AG09319 (cell line): ENCODE measurements around the gene RBPMS2.

Source experiments
- DNase-seq: peaks from one replicate; pipeline ENCODE4 v3.0.0-alpha.2; 2010; ENCODE audit warnings: low read depth; ENCODE audit errors: extremely low read depth
- TF ChIP-seq, protein P1 (sequence below): IDR thresholded peaks from 2 replicates; pipeline ENCODE4 v1.5.1; 2011; ENCODE audit warnings: low read depth, mild to moderate bottlenecking, inconsistent platforms, low read length, moderate library complexity

The RBPMS2 gene

DNA sequence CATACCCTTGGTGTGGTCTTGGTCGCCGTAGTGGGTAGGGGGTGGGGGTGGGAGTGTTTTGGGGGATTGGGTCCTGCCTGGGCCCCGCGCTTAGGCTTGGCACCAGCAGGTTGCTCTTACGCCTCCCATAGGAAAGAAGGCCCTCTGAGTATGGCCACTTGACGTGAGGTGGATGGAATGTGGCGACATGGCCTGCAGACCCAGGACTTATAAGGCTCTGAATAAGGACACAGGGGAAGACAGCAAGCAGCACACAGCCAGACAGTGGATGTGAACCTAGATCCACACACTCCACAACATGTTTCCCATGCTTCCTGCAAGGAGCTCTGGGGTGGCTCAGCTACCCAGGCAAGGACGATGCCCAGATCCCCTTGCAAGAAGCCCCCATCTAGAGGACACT is 12.4 kb downstream of the RBPMS2 start:
- TF ChIP-seq, protein P1, sequence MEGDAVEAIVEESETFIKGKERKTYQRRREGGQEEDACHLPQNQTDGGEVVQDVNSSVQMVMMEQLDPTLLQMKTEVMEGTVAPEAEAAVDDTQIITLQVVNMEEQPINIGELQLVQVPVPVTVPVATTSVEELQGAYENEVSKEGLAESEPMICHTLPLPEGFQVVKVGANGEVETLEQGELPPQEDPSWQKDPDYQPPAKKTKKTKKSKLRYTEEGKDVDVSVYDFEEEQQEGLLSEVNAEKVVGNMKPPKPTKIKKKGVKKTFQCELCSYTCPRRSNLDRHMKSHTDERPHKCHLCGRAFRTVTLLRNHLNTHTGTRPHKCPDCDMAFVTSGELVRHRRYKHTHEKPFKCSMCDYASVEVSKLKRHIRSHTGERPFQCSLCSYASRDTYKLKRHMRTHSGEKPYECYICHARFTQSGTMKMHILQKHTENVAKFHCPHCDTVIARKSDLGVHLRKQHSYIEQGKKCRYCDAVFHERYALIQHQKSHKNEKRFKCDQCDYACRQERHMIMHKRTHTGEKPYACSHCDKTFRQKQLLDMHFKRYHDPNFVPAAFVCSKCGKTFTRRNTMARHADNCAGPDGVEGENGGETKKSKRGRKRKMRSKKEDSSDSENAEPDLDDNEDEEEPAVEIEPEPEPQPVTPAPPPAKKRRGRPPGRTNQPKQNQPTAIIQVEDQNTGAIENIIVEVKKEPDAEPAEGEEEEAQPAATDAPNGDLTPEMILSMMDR, result no peak
- no peak for DNase-seq

DNA sequence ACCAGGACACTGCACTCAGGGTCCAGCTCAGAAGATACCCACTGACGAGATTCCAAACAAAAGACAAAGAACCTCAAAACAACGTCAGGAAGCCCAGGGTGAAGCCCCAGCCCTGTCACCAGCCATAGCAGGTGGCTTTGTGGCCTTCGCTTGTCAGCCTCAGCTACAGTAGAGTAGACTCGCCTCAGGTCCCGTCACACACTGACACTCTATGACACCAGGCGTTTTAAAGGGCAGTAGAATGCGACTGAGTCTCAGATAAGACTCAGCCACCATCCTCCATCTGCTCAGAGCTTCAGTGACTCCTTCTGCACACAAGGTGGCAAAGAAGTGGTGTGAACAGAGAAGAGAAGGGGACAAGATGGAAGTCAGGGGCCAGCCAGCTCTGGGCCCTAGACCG is 12.8 kb downstream of the RBPMS2 start:
- no peak for DNase-seq
- TF ChIP-seq, protein P1, result no peak

DNA sequence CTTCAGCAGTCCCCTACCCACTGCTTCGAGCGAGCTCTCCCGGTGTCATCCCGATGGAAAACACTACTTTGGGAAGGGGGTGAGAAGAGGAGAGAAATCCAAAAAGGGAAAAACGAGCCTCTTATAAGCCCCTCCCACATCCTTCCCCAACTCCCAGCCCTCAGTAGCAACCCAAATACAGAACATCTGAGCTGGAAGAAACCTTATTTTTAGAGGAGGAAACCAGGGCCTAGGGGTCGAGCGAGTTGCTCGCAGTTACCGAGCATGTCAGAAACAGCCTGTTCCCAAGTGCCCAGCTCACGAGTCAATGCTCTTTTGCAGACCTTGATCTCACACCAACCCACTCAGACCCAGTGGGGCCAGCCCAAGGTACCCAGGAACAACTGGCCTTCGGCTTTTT is 14.2 kb downstream of the RBPMS2 start:
- TF ChIP-seq, protein P1, result no peak
- DNase-seq, result no peak

DNA sequence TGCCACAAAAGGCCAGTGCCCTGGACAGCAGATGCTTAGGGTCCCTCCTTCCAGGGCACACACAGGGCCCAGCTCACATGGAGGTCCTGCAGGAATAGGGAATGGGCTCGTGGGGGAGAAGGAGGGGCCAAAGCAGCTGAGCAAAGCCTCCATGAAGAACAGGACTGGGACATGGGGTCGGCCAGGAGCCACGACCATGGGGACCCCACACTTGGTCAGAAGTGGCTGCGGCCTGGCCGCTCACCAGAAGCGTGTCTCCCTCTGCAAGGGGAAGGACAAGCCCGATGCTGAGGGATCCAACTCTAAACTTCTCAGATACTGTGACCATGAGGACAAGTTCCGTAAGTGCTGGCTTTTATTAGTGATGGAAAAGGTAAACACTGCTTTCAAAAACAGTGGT is 15.3 kb downstream of the RBPMS2 start:
- no peak for DNase-seq
- TF ChIP-seq, protein P1, result no peak

DNA sequence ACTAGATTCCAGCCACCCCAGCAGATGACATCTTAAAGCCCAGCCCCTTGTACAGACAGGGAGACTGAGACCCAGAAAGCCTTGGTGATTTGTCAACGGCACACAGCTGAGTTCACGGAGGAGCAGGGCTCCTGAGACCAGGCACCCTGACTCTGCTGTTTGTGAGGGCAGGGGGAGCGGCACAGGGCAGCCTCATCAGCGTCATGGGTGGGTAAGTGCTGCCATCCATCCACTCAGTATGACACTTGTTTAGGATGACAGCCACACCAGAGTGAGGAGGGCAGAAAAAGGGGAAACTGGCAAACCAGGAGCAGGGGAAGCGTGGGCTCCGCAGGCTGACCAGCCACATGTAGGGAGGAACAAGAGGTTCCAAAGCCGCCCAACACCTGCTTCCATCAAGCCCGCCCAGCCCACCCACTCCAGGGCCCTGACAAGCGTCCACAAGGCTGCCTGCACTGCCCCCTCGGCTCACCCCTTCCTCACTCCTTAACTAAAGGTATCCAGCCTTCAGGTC is 19.9 kb downstream of the RBPMS2 start:
- no peak for DNase-seq
- TF ChIP-seq, protein P1, result no peak

DNA sequence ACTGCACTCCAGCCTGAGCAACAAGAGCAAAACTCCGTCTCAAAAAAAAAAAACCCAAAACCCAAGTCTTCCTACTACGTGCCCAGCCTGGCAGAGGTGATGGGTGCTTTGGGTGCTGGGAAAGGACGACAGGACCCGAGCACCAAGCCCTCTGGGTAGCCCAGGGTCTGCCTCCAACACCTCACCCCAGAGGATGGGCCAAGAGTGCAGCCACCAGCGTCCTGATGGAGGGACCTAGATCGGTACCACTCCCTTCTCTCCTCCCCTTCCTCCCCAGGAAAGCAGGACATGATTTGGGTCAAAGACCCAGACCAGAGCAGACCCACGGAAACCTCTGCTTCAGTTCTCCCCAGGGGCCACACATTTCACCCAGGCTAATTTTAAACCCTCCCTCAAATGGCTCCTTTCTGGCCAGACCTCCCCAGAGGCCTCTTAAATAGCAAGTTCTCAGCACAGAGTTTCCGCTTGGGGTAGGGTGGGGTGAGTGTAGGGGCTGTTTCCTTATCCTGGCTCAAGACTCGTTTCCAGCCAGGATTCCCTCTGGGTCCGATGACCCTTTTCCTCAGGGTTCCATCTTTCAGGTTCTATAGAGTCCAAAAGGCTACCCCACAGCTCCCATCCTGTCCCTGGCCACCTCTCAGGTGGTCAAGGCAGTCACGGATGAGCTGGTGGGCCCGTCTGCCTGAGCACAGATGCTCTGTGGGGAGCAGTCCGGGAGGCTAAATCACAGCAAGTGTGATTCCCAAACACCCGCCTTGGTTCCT is 20.5 kb downstream of the RBPMS2 start:
- TF ChIP-seq, protein P1, result no peak
- no peak for DNase-seq

DNA sequence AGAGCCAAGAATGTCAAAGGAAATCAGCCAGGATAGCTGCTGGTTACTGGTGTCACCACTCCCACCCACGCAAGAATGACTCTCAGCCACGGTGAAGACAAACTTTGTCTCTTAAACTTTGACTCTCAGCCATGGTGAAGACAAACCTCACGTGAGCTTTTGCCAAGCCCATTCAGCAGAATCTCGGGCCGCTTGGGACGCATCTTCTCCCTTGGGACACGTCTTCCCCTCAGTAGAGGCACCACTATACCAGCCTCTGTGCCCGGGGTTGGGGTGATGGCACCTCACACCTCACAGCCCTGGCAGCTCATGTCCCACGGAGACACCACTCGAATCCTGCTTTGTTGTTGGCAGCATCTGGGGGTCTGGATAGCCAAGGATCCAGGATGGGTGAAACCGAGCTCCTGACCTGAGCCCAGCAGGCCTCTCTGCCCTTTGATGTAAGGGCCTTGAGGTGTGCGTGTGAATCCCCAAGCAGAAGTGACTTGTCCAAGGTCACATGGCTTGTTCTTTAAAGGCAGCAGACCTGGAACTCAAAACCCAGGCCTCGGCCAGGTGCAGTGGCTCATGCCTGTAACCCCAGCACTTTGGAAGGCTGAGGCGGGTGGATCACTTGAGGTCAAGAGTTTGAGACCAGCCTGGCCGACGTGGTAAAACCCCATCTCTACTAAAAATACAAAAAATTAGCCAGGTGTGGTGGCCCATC is 21.8 kb downstream of the RBPMS2 start:
- DNase-seq, result no peak
- TF ChIP-seq, protein P1, result no peak
